ENCODE measurements around the gene PRR5L. TPM values are rescaled to one million over a fixed set of nuclear protein-coding genes. Genes with fewer than 3 reads are reported as not detected.

PRR5L gene
- polyA plus RNA-seq, 4 donors = 13.9 to 25.1 (median 16.5) TPM

DNA sequence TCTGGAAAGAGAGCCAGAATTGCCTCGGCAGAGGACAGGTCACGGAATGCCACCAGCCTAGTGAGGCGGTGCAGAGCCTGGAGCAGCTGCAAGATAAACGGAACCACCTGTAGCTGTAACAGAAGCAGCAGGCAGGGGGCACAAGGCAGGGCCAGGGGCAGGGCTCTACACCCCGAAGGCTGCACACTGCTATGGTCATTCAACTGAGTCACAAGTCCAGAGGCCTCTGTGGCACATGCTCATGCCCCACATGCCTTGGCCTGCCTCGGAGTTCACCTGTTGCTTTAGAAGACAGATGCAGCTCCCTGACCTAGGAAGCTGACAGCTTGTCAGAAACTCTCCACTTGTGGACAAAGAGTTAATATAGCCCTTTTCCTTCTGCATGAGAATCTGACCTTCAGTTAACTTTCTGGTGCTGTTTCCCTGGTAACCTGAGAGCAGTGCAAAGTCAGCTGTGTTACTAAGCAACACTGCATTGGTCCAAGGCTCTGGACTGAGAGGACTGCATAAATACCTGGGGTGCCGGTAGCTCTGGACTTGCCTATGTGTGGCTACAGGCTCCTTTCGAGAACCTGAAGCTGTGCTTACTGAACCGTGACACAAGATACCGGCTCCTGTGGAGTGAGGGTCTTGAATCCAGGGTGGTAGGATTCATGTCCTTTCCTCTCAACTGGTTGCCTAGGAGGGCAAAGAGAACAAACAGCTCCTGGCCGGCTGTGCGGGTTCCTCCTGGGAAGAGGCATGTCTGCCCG is 17.4 kb upstream of the PRR5L start:
- DNase-seq (ENCODE audit: low read depth in 4 of 4, low spot score in 3 of 4) = peak in 1 of 4 donors; percentile 20

DNA sequence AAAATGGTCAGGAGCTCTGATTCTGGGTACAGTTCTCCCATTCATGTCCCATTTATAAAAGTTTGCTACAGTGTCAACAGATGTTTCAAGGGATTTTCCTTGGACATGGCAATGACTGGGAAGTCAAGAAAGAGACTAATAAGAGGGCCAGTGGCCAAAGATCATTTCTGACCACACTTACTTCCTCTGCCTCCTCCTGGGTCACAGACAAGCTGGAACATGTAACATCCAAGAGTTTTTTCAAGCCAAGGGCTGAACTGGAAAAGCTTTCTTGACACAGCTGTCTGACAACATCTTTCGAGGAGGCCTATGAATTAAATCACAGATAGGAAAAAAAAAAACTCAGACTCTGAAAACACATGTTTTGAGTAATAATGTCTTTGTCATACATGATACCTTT is 15.6 kb upstream of the PRR5L start:
- DNase-seq (ENCODE audit: low read depth in 4 of 4, low spot score in 3 of 4) = no peak

GRCh38 chr11:36281850-36282249 is 14.2 kb upstream of the PRR5L start:
- DNase-seq (ENCODE audit: low read depth in 4 of 4, low spot score in 3 of 4) = no peak

DNA sequence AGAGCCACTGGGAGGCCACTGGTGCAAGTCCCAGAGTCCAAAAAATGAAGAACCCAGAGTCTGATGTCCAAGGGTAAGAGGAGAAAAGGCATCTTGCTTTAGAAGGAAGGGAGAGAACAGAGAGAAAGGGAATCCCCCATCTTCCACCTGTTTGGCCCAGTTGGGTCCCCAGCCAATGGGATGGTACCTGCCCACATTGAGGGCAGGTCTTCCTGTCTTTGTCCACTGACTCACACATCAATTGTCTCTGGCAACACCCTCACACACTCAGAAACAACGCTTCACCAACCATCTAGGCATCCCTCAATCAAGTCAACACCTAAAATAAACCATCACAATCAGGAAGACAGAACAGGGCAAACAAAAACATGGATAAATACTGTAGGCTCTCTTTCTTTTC is 13.2 kb upstream of the PRR5L start:
- no peak for DNase-seq (ENCODE audit: low read depth in 4 of 4, low spot score in 3 of 4)

DNA sequence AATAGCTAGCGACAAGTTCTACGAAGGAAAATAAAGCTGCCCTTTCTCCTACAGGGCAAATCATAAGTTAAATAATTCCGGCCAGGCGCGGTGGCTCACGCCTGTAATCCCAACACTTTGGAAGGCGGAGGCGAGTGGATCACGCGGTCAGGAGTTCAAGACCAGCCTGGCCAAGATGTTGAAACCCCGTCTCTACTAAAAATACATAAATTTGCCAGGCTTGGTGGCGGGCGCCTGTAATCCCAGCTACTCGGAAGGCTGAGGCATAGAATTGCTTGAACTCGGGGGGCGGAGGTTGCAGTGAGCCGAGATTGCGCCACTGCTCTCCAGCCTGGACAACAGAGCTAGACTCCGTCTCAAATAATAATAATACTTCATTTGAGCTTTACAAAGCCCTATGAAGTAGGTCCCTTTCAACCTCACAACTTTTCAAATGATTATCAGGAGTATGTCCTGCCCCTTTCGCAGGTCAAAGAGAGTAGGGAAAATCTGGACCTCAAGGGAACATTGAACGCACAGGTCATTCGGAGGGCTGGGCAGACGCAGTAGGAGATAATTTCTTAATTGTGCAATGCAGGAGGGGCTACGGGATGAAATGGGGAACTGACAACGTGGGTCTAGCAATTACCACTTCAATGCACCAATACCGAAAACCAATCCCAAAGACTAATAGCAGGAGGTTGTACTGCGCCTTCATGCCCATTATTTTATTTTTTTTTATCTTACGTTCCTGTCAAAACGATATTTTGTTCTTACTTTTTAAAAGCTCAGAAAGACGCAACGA is 7.5 kb upstream of the PRR5L start:
- no peak for DNase-seq (ENCODE audit: low read depth in 4 of 4, low spot score in 3 of 4)

DNA sequence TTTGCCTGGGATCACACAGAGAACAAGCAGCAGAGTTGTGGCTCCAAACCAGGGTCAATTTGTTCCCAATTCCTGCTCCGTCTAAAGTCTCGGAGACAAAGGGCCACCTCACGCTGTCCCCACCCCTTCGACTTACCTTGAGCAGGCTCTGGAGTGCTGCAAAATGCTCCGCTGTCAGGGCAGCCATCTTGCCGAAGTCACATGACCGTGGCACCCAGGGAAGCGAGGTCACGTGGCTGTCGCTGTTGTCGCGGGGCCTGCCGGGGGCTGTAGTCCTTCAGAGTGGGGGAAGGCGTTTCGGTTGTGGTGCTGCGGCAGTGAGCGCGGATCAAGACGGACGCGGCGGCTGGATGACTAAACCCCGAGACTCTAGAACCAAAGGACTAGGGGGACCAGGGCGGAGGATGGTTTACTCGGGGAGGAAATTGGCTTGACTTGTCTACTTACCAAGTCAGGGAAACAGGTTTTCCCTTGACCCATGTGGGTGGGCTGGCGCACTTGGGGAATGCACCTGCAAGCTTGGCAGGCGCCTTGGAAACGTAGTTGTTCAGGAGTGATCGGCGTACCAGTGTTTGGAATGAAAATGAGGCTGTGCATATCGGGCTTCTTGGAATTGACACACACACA is 6.7 kb upstream of the PRR5L start, which contains the start of gene COMMD9:
TSS of gene COMMD9 (minus strand) at position 199 of the 627 bp plus-strand sequence. CDS start at position 187, 12 bp downstream.
- peak; percentile 77 to 86 (median 84) for DNase-seq (ENCODE audit: low read depth in 4 of 4, low spot score in 3 of 4)

- DNase-seq (ENCODE audit: low read depth in 4 of 4, low spot score in 3 of 4) = no peak
Measured at GRCh38 chr11:36292311-36292722, 3.8 kb upstream of the PRR5L start.

DNA sequence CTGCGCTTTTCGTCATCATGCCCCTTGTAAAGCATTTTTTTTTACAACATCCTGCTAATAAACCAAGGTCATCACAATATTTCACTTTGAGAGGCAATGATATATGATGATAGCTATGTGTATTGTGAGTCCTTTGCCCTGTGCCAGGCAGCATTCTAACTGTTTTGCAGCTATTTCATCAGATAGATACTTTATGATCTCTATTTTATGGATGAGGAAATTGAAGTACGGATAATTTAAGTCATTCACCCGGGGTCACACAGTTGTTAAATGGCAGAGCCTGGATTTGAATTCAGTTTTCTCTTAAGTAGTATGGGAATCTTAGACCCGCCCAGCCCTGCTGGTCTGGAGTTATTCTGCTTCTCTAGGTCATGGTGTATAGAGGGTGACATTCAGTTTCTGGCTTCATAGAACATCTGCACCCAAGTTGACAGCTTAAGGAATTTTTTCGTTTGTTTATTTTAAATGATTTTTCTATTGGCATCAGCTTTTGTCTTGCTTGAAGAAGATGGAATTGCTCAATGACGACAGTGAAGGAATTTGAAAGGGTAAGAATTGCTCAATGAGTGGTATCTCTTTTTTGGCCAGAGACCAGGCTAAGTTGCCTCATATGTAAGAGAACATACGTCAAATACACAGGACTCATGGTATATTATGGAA is 926 bp downstream of the PRR5L start:
- no peak for DNase-seq (ENCODE audit: low read depth in 4 of 4, low spot score in 3 of 4)

DNA sequence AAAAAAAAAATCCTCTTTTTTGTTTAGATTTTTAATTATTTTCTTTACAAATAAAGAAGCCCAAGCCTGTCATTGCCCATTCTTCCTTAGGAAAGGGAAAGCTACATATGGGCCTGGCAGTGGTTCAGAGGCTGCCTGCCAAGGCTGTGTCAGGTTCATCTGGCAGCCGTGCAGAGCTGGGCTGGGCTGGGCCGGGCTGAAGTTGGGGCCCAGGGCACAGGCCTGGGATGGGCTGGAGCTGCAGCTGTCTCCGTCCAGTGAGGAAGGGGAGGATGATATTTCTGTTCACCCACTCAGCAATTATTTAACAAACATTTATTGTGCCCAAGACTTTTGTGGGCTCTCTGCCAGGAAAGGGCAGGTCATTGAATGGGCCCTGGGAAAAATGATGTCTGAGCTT is 4.6 kb downstream of the PRR5L start:
- DNase-seq (ENCODE audit: low read depth in 4 of 4, low spot score in 3 of 4) = no peak

DNA sequence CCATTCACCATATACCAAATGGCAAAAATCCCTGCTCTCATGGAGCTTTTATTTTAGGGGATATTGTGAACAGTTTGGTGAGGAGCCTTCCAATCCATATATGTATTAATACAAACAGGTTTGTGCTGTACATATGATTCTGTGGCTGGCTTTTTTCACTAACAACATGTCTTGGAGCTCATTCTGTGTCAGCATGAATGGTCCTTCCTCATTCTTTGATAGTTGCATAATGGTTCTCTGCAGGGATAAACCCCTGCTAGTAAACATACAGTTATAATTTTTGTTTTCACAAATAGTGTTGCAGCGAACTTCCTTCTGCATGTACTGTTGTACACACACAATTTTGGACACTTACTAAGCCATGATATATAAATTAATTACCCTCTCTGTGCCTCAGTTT is 8.3 kb downstream of the PRR5L start:
- no peak for DNase-seq (ENCODE audit: low read depth in 4 of 4, low spot score in 3 of 4)

- DNase-seq (ENCODE audit: low read depth in 4 of 4, low spot score in 3 of 4) = no peak
Measured at GRCh38 chr11:36305047-36305446, 9.0 kb downstream of the PRR5L start.

DNA sequence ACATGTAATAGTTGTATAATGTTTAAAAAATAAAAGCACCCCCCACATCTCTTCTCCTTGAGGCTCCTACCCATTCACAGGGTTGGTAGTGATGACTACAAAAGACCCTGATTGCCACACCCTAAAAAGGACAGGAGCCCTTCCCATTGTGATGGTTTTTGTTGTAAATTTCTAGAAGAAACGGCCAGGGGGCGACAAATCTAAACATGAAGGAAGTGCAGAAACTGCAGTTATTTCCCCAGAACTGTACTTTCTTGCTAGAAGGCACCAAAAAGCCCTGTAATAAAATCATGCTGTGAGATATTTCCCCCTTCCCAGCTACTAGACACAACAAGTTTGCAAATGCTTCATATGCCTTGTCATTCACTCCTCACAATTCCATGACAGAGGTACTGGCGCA is 10.8 kb downstream of the PRR5L start:
- DNase-seq (ENCODE audit: low read depth in 4 of 4, low spot score in 3 of 4) = peak in 2 of 4 donors; percentile 22 to 26

DNA sequence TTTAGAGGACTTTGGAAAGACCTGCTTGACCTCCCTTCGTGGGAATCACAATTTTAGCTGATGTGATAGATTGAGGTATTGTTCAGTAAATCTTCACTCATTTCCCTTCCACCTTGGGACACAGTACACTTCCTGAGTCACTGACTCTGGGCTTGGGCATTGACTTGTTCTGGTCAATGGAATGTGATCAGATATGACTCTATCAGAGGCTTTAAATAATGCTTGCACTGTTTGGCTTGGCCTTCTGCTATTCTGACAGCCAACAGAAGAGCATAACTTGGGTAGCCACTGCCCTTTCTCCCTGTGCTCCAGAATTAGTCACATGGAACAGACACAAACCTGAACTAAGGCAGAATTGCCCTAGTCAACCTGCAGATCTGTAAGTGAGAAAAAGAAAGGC is 12.5 kb downstream of the PRR5L start:
- DNase-seq (ENCODE audit: low read depth in 4 of 4, low spot score in 3 of 4) = no peak

- no peak for DNase-seq (ENCODE audit: low read depth in 4 of 4, low spot score in 3 of 4)
Measured at GRCh38 chr11:36309779-36310178, 13.7 kb downstream of the PRR5L start.

DNA sequence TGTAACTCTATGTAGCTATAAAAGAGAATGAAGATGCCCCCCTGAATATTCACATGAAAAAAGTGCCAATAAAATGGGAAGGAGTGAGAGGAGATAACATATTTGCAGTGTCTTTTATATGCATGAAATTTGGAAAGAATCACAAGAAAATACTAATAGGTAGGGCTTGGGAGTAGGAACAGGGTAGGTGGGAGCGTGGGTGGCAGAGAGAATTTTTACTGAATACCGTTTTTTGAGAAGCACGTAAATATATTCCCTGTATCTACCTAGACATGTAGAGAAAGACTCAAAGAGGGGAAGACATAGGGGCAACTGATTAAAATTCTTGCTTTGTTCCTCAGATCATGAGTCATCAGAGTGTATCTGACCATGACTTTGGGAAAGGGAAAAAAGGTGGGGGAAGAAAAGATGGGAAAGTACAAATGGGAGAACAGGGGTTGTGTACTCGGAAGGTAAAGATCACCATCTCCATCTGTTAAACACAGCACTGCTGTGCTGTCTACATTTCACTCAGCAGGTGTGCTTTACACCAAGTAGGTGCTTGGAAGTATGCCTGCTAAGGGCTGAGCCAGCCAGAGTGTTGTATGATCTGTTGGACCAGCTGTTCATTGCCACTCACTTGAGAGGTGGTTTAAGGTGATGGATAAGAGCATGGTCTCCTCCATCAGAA is 16.0 kb downstream of the PRR5L start:
- no peak for DNase-seq (ENCODE audit: low read depth in 4 of 4, low spot score in 3 of 4)

- no peak for DNase-seq (ENCODE audit: low read depth in 4 of 4, low spot score in 3 of 4)
Measured at GRCh38 chr11:36312611-36313472, 16.8 kb downstream of the PRR5L start.

DNA sequence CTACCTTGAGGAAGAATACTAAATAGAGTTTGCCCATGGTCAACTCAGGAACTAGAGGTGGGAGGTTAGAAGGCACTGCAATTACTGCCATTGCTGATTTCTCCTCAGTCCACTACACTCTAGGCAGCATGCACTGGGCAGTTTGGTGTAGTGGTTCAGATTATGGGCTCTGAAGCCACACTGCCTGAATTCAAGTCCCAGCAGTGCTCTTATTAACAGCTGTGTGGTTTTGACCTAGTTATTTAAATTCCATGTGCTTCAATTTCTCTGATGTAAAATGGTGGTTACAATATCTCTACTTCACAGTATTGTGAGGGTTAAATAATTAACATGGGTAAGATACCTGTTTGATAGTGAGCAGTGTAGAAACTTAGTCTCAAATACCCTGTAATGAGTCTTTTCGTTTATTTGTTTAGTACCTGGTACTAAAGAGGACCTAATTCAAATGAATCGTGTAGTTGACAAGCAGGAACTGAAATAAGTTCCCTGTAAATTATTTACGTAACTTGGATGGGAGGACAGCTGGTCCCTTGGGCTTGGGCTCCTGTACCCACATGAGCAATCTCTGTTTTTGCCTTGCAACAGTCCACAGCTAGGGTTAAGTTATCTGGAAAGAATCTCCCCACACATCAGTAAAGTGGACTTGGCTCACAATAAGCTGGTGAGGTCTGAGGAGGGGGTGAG is 17.8 kb downstream of the PRR5L start:
- DNase-seq (ENCODE audit: low read depth in 4 of 4, low spot score in 3 of 4) = no peak

DNA sequence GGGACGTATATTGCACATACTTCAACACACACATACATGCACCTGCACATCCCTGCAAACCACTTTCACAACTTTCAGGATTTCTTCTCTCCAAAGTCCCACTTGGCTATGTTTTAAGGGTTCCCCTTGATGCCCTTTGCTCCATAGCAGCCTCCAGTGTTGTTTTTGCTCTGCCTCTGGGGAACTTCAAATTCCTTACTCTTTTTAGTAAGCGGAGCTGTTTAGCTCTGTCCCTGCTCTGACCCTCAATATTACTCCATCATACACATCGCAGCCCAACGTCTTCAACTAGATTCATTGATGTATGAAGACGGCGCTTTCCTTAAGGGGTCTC is 18.3 kb downstream of the PRR5L start:
- no peak for DNase-seq (ENCODE audit: low read depth in 4 of 4, low spot score in 3 of 4)

DNA sequence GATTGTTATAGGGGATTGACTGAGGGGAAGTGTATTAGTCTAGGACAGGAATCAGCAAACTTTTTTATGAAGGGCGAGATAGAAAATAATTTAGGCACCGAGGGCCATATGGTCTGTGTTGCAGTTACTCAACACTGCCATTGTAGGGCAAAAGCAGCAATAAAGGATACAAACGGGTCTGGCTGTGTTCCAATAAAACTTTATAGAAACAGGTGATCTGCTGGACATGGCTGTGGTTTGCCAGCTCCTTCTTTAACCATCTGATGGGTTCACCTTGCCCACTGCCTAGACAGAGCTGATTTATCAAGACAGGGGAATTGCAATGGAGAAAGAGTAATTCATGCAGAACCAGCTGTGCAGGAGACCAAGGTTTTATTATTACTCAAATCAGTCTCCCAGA is 20.0 kb downstream of the PRR5L start:
- no peak for DNase-seq (ENCODE audit: low read depth in 4 of 4, low spot score in 3 of 4)
